Measurements from ENCODE around the gene VGF. TPM values are rescaled to one million over a fixed set of nuclear protein-coding genes. Genes with fewer than 3 reads are reported as not detected.
"Not testable (repeated sequence)": the region's sequence is repeated elsewhere in the genome, so short reads cannot be mapped to it uniquely, and the experiment has no call there.

Gene VGF
- total RNA-seq, 1 experiment from 2014 or later, result 16.0 TPM

- Histone ChIP-seq H3K4me1 (ENCODE audit: insufficient read depth, low read length, poor library complexity, severe bottlenecking) (no peaks in the 10 kb centered on the region), H3K27ac (ENCODE audit: low read depth, low read length, poor library complexity, severe bottlenecking) (no peak overlapping the region), H3K9me3 (ENCODE audit: low read depth, low read length, poor library complexity, severe bottlenecking) (no peaks in the 10 kb centered on the region), H3K36me3 (ENCODE audit: insufficient read depth, low read length, poor library complexity, severe bottlenecking) (peaks cover 9% of the 10 kb centered on the region), H3K4me3 (ENCODE audit: low read depth, low read length, poor library complexity, severe bottlenecking) (no peak overlapping the region), H3K27me3 (replicated peaks; ENCODE audit: insufficient read depth, low read depth, low read length, poor library complexity) (no peaks in the 10 kb centered on the region)
- ChIA-PET POLR2A (ENCODE audit: low non-redundant PET) (no interaction called here), CTCF (no interaction called here)
- BruUV-seq (replicated peaks), result no TSS peak
- no peak for TF ChIP-seq CTCF (conservative IDR thresholded peaks at IDR 0.05; ENCODE audit: low read depth, low read length)
- TF ChIP-seq EZH2 (IDR thresholded peaks at IDR 0.05; ENCODE audit: borderline replicate concordance, low read depth, low read length, poor library complexity, severe bottlenecking), result no peak
- intact Hi-C loops (cut with micrococcal nuclease; ENCODE audit: unreplicated experiment), result no loop called here
- no peak for DNase-seq (ENCODE audit: low spot score)
Measured at GRCh38 chr7:101206665-101207042, 41.3 kb upstream of the VGF start.

- no TSS peak for BruUV-seq (replicated peaks)
- ChIA-PET CTCF (interaction anchor here (0.7 kb wide), 1 partner anchor 111 kb away, joined by 3 read pairs; no protein-coding TSS in a partner anchor), POLR2A (ENCODE audit: low non-redundant PET) (no interaction called here)
- Histone ChIP-seq H3K27ac (ENCODE audit: low read depth, low read length, poor library complexity, severe bottlenecking) (no peak overlapping the region), H3K27me3 (replicated peaks; ENCODE audit: insufficient read depth, low read depth, low read length, poor library complexity) (no peaks in the 10 kb centered on the region), H3K9me3 (ENCODE audit: low read depth, low read length, poor library complexity, severe bottlenecking) (no peaks in the 10 kb centered on the region), H3K4me3 (ENCODE audit: low read depth, low read length, poor library complexity, severe bottlenecking) (no peak overlapping the region), H3K36me3 (ENCODE audit: insufficient read depth, low read length, poor library complexity, severe bottlenecking) (peaks cover 5% of the 10 kb centered on the region), H3K4me1 (ENCODE audit: insufficient read depth, low read length, poor library complexity, severe bottlenecking) (no peaks in the 10 kb centered on the region)
- DNase-seq (ENCODE audit: low spot score), result no peak
- TF ChIP-seq EZH2 (IDR thresholded peaks at IDR 0.05; ENCODE audit: borderline replicate concordance, low read depth, low read length, poor library complexity, severe bottlenecking), result no peak
- TF ChIP-seq CTCF (conservative IDR thresholded peaks at IDR 0.05; ENCODE audit: low read depth, low read length), result no peak
- intact Hi-C loops (cut with micrococcal nuclease; ENCODE audit: unreplicated experiment), result no loop called here
Measured at GRCh38 chr7:101205901-101206664, 40.7 kb upstream of the VGF start.

GRCh38 chr7:101203740-101204738, 38.7 kb upstream of the VGF start:
- DNase-seq (ENCODE audit: low spot score); BruUV-seq (replicated peaks); H3K4me1 ChIP-seq (ENCODE audit: insufficient read depth, low read length, poor library complexity, severe bottlenecking); H3K27ac ChIP-seq (ENCODE audit: low read depth, low read length, poor library complexity, severe bottlenecking); intact Hi-C loops (cut with micrococcal nuclease; ENCODE audit: unreplicated experiment); H3K9me3 ChIP-seq (ENCODE audit: low read depth, low read length, poor library complexity, severe bottlenecking); H3K27me3 ChIP-seq (replicated peaks; ENCODE audit: insufficient read depth, low read depth, low read length, poor library complexity); H3K4me3 ChIP-seq (ENCODE audit: low read depth, low read length, poor library complexity, severe bottlenecking); H3K36me3 ChIP-seq (ENCODE audit: insufficient read depth, low read length, poor library complexity, severe bottlenecking): not testable (repeated sequence)
- ChIA-PET CTCF (interaction anchor here (0.7 kb wide), 1 partner anchor 564 kb away, joined by 6 read pairs; no protein-coding TSS in a partner anchor), POLR2A (ENCODE audit: low non-redundant PET) (interaction anchor here (0.6 kb wide), 1 partner anchor 9 kb away, joined by 3 read pairs; no protein-coding TSS in a partner anchor)

All from A673 (cell line).